ENCODE measurements around the gene EPHA8. TPM values are rescaled to one million over a fixed set of nuclear protein-coding genes. Genes with fewer than 3 reads are reported as not detected.
A peak's percentile ranks its signal among the peaks of the same experiment; 100 is the strongest.

The EPHA8 gene
- total RNA-seq, 2 donors from 2014 or later = not detected

DNA sequence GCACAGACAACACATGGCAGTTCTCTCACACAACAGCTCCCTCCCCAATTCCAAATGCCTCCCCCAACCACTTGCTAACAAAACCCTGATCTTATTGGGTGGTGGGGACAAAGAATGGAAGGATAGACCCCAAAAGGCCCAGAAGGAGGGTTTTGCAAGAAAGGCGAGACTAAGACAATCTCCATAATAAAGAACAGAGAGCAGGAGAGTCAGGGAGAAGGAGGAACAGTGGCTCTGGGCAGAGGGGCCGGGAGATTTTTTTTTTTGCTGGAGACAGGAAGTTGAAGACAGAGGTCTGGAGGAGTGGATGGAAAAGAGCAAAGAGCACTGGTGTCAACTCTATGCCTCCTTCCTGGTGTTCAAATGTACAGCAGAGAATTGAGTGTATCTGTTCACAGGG lies 66.6 kb downstream of the EPHA8 start:
- Histone ChIP-seq H3K9me3 (no peaks in the 10 kb centered on the region), H3K4me3 (no peak overlapping the region), H3K27me3 (no peaks in the 10 kb centered on the region), H3K36me3 (no peaks in the 10 kb centered on the region), H3K27ac (no peak overlapping the region), H3K4me1 (peaks cover 0 to 7% of the 10 kb centered on the region in 2 donors)
- no peak for DNase-seq (ENCODE audit: low spot score)
- TF ChIP-seq, protein P1, sequence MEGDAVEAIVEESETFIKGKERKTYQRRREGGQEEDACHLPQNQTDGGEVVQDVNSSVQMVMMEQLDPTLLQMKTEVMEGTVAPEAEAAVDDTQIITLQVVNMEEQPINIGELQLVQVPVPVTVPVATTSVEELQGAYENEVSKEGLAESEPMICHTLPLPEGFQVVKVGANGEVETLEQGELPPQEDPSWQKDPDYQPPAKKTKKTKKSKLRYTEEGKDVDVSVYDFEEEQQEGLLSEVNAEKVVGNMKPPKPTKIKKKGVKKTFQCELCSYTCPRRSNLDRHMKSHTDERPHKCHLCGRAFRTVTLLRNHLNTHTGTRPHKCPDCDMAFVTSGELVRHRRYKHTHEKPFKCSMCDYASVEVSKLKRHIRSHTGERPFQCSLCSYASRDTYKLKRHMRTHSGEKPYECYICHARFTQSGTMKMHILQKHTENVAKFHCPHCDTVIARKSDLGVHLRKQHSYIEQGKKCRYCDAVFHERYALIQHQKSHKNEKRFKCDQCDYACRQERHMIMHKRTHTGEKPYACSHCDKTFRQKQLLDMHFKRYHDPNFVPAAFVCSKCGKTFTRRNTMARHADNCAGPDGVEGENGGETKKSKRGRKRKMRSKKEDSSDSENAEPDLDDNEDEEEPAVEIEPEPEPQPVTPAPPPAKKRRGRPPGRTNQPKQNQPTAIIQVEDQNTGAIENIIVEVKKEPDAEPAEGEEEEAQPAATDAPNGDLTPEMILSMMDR (IDR thresholded peaks at IDR 0.05) = no peak

DNA sequence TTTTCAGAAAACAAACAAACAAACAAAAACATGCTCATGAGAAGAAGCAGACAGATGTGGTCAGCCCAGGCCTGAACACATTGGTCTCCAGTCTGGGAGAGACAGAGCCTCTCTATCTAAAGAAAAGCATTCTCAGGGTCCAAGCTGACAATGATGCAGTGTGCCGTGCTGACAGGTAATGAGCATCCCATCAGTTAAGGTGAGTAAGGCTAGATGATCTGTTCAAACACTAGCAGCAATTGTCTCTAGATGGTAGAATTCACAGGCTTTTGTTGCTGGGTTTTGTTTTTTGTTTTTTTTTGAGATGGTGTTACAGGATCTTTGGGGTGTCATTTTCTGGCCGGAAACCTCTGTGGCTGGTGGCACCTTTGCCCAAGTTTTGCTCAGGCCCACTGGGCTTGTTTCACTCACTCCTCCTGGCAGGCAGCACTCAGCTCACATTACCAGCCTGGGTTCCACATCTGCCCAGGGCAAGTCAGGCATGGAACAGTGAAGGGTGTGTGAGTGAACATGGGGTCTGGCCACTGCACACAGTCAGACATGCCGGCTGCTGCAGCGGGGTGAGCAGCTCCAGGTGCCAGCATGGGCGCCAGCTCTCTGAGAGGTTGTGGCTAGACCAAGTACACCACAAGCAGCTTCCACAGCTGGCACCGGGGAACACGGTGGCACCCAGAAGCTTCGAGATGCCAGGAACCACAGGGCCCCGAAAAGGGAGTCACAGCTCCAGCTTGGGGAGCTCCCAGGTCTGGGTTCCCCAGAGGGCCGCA lies 70.6 kb downstream of the EPHA8 start:
- no peaks in the 10 kb centered on the region for H3K36me3 ChIP-seq
- no peaks in the 10 kb centered on the region for H3K9me3 ChIP-seq
- H3K4me1 ChIP-seq = no peaks in the 10 kb centered on the region
- TF ChIP-seq, protein P1 (IDR thresholded peaks at IDR 0.05) = no peak
- no peaks in the 10 kb centered on the region for H3K27me3 ChIP-seq
- no peak overlapping the region for H3K27ac ChIP-seq
- H3K4me3 ChIP-seq = no peak overlapping the region
- DNase-seq (ENCODE audit: low spot score) = no peak

DNA sequence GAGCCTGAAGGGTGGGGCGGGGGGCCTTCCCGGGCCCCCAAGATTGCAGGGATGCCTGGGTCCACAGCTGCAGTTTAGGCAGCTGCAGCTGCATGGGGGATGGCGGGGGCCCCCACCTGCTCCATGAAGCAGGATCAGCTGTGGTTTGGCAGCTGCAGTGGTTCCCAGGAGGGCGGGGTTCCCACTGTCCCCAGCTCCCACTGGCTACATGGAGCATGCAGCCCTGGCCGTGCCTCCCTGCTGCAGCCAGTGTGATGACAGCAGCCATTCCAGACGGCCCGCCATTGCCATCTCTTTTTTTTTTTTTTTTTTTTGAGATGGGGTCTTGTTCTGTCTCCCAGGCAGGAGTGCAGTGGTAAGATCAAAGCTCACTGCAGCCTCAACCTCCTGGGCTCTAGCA lies 72.1 kb downstream of the EPHA8 start:
- no peaks in the 10 kb centered on the region for H3K27me3 ChIP-seq
- no peaks in the 10 kb centered on the region for H3K36me3 ChIP-seq
- TF ChIP-seq, protein P1 (IDR thresholded peaks at IDR 0.05) = no peak
- H3K4me1 ChIP-seq = no peaks in the 10 kb centered on the region
- no peak for DNase-seq (ENCODE audit: low spot score)
- no peaks in the 10 kb centered on the region for H3K9me3 ChIP-seq
- no peak overlapping the region for H3K4me3 ChIP-seq
- H3K27ac ChIP-seq = no peak overlapping the region

DNA sequence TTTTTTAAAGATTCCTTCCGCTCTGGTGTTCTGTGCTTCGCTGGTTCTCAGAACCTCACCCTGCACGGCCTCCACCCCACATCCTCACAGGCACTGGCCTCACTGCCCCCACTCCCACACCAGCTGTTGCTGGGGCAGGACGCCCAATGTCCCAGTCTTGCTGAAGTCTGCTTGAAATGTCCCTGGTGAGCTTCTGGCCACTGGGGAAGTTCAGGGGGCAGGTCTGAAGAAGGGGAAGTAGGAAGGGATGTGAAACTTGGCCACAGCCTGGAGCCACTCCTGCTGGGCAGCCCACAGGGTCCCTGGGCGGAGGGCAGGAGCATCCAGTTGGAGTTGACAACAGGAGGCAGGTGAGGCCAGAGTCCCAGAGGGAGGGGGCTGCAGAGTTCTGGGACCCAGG lies 73.1 kb downstream of the EPHA8 start, which contains the start of gene C1QA:
Gene C1QA (plus strand): TSS at position 276 of the 400 bp plus-strand sequence. CDS start 989 bp downstream, outside the sequence.
- DNase-seq (ENCODE audit: low spot score) = peak; percentile 62
- no peaks in the 10 kb centered on the region for H3K4me1 ChIP-seq
- TF ChIP-seq, protein P1 (IDR thresholded peaks at IDR 0.05) = no peak
- no peaks in the 10 kb centered on the region for H3K27me3 ChIP-seq
- H3K4me3 ChIP-seq = peak within 1 kb of the TSS; percentile 9 to 32
- H3K36me3 ChIP-seq = no peaks in the 10 kb centered on the region
- H3K27ac ChIP-seq = no peak within 1 kb of the TSS
- H3K9me3 ChIP-seq = no peaks in the 10 kb centered on the region

DNA sequence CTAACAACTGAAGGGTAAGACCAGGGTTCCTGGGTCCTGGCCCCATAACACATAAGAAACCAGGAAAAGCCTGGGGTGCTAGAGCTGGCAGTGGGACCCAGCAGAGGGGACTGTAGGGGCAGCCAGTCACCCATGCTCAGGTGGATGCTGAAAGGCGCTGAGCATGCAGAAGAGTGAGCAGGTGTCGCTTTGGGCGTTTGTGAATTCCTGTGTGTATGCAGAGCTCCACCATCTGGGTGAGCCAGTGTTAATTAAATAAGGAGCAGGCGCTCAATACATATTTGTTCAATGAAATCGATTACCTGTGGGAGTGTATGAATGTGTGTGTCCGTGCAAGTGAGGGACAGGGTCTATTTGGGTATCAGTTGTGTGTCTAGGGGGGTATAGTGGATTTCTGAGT lies 73.6 kb downstream of the EPHA8 start:
- no peak overlapping the region for H3K27ac ChIP-seq
- no peaks in the 10 kb centered on the region for H3K9me3 ChIP-seq
- H3K36me3 ChIP-seq = no peaks in the 10 kb centered on the region
- TF ChIP-seq, protein P1 (IDR thresholded peaks at IDR 0.05) = no peak
- H3K27me3 ChIP-seq = no peaks in the 10 kb centered on the region
- H3K4me3 ChIP-seq = peak overlapping the region; percentile 9 to 32
- H3K4me1 ChIP-seq = peaks cover 0 to 2% of the 10 kb centered on the region in 2 donors
- DNase-seq (ENCODE audit: low spot score) = no peak

Measured in right atrium auricular region (tissue), 2 donors.